K562 (cell line): ENCODE data around the gene LY6G5B. TPM values are rescaled to one million over a fixed set of nuclear protein-coding genes. Genes with fewer than 3 reads are reported as not detected.

Experiments
- FOXJ2 ChIP-seq: fragments of 200-800 bp; sonication (Bioruptor generic); IDR thresholded peaks from 2 replicates; pipeline ENCODE4 v1.6.1; 2016; ENCODE audit warnings: missing genetic modification characterization, missing compliant biosample characterization
- GTF2F1 ChIP-seq: IDR thresholded peaks from 2 replicates; pipeline ENCODE4 v1.6.1; 2011; ENCODE audit warnings: low read depth, low read length, improper control_type of control experiment
- NFIC ChIP-seq: fragments of 450-650 bp; IDR thresholded peaks from 2 replicates; pipeline ENCODE4 v1.6.1; 2017; ENCODE audit warnings: mild to moderate bottlenecking, inconsistent platforms
- POLR2B ChIP-seq: fragments of 450-650 bp; IDR thresholded peaks from 2 replicates; pipeline ENCODE4 v1.6.1; 2018; ENCODE audit warnings: low read depth; ENCODE audit not compliant: partially characterized antibody
- RREB1 ChIP-seq: fragments of 250-450 bp; sonication (Bioruptor Pico); IDR thresholded peaks from 2 replicates; pipeline ENCODE4 v1.4.0; 2020
- SETDB1 ChIP-seq: IDR thresholded peaks from one replicate; pipeline ENCODE4 v1.6.1; 2012; ENCODE audit warnings: low read length, control low read depth, inconsistent platforms
- SMARCA4 ChIP-seq: fragments of 450-650 bp; IDR thresholded peaks from 2 replicates; pipeline ENCODE4 v1.6.1; 2016
- SRF ChIP-seq, 2 experiments: fragments of 250-450, 450-650 bp in 1 of 2; sonication (Bioruptor Pico) in 1 of 2; sonication (generic) in 1 of 2; formaldehyde crosslinking; IDR thresholded peaks; 2 replicates each; pipeline versions ENCODE4 v1.5.0 to v1.5.1; 2020 to 2022; ENCODE audit warnings: mild to moderate bottlenecking in 1 of 2, missing genetic modification reagents in 1 of 2
- ZNF764 ChIP-seq: fragments of 250-450 bp; sonication (Bioruptor Pico); IDR thresholded peaks from 2 replicates; pipeline ENCODE4 v1.4.0; 2020; ENCODE audit warnings: low read depth, mild to moderate bottlenecking, moderate library complexity
- polyA plus RNA-seq, 8 experiments: library from polyadenylated mRNA; depleted of rRNA in 4 of 8; stranded (reverse) in 5 of 8; unstranded in 3 of 8; fragments of >200 nt; fragmentation: Nextera tagmentation in 2 of 8; fragmentation: Illumina TruSeq in 1 of 8; extraction: Ambion mirVana in 2 of 8; extraction: Trizol in 1 of 8; gene quantifications; 2 replicates each; pipeline versions ENCODE4 v1.2.1 to v1.2.3, GENCODE V29; 2011 to 2014; ENCODE audit warnings: inconsistent platforms in 1 of 8, missing spikeins in 1 of 8
- total RNA-seq, 7 experiments: library from RNA; depleted of rRNA in 6 of 7; stranded (reverse); fragments of >200 nt in 6 of 7; fragmentation: Illumina TruSeq in 2 of 7; extraction: Trizol in 2 of 7; gene quantifications; 2 replicates each; pipeline versions ENCODE4 v1.2.1 to v1.2.3, GENCODE V29; 2011 to 2021; ENCODE audit warnings: low replicate concordance in 1 of 7
- TF ChIP-seq, protein P1 (sequence below): IDR thresholded peaks from 2 replicates; pipeline ENCODE4 v1.6.1; 2014; ENCODE audit warnings: antibody characterized with exemption
- TF ChIP-seq, protein P2 (sequence below): sonication (generic); formaldehyde crosslinking; IDR thresholded peaks from 2 replicates; pipeline ENCODE4 v1.8.0; 2022; ENCODE audit warnings: mild to moderate bottlenecking, missing genetic modification reagents
- TF ChIP-seq, protein P3 (sequence below): fragments of 450-650 bp; IDR thresholded peaks from 2 replicates; pipeline ENCODE4 v1.6.1; 2018; ENCODE audit warnings: mild to moderate bottlenecking, low read depth; ENCODE audit not compliant: partially characterized antibody
- TF ChIP-seq, protein P4 (sequence below): fragments of 450-650 bp; formaldehyde crosslinking; IDR thresholded peaks from 2 replicates; pipeline ENCODE4 v1.4.0; 2022; ENCODE audit warnings: missing genetic modification characterization

The LY6G5B gene
- total and polyA plus RNA-seq, 9 of the 15 experiments (the other 6 are each of a cell fraction or from before 2014, with no cell fraction given), result 6.0 to 27.0 (median 7.5) TPM

GRCh38 chr6:31710523-31711219 is 40.9 kb downstream of the LY6G5B start (continued):
- no peak for TF ChIP-seq RREB1 (CRISPR knock-in tag)
- no peak for TF ChIP-seq SETDB1
- TF ChIP-seq POLR2B, result no peak
- TF ChIP-seq, protein P1, sequence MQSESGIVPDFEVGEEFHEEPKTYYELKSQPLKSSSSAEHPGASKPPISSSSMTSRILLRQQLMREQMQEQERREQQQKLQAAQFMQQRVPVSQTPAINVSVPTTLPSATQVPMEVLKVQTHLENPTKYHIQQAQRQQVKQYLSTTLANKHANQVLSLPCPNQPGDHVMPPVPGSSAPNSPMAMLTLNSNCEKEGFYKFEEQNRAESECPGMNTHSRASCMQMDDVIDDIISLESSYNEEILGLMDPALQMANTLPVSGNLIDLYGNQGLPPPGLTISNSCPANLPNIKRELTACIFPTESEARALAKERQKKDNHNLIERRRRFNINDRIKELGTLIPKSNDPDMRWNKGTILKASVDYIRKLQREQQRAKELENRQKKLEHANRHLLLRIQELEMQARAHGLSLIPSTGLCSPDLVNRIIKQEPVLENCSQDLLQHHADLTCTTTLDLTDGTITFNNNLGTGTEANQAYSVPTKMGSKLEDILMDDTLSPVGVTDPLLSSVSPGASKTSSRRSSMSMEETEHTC, result no peak
- no peak for TF ChIP-seq NFIC
- TF ChIP-seq, protein P2, sequence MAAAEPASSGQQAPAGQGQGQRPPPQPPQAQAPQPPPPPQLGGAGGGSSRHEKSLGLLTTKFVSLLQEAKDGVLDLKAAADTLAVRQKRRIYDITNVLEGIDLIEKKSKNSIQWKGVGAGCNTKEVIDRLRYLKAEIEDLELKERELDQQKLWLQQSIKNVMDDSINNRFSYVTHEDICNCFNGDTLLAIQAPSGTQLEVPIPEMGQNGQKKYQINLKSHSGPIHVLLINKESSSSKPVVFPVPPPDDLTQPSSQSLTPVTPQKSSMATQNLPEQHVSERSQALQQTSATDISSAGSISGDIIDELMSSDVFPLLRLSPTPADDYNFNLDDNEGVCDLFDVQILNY (CRISPR knock-in tag), result no peak
- TF ChIP-seq FOXJ2 (tag), result no peak
- TF ChIP-seq ZNF764 (CRISPR knock-in tag), result no peak
- TF ChIP-seq, protein P3, sequence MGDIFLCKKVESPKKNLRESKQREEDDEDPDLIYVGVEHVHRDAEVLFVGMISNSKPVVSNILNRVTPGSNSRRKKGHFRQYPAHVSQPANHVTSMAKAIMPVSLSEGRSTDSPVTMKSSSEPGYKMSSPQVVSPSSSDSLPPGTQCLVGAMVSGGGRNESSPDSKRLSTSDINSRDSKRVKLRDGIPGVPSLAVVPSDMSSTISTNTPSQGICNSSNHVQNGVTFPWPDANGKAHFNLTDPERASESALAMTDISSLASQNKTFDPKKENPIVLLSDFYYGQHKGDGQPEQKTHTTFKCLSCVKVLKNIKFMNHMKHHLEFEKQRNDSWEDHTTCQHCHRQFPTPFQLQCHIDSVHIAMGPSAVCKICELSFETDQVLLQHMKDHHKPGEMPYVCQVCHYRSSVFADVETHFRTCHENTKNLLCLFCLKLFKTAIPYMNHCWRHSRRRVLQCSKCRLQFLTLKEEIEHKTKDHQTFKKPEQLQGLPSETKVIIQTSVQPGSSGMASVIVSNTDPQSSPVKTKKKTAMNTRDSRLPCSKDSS, result peak; percentile 5
- TF ChIP-seq, protein P4, sequence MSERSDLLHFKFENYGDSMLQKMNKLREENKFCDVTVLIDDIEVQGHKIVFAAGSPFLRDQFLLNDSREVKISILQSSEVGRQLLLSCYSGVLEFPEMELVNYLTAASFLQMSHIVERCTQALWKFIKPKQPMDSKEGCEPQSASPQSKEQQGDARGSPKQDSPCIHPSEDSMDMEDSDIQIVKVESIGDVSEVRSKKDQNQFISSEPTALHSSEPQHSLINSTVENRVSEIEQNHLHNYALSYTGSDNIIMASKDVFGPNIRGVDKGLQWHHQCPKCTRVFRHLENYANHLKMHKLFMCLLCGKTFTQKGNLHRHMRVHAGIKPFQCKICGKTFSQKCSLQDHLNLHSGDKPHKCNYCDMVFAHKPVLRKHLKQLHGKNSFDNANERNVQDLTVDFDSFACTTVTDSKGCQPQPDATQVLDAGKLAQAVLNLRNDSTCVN (CRISPR knock-in tag), result 0 out of 2 replicates have a peak, but pooled peaks have one; percentile 74
- no peak for TF ChIP-seq SRF (CRISPR knock-in tag; IDR thresholded peaks at IDR 0.05)
- TF ChIP-seq SMARCA4, result no peak
- no peak for TF ChIP-seq GTF2F1
